ENCODE results near the gene TMC1.

DNA sequence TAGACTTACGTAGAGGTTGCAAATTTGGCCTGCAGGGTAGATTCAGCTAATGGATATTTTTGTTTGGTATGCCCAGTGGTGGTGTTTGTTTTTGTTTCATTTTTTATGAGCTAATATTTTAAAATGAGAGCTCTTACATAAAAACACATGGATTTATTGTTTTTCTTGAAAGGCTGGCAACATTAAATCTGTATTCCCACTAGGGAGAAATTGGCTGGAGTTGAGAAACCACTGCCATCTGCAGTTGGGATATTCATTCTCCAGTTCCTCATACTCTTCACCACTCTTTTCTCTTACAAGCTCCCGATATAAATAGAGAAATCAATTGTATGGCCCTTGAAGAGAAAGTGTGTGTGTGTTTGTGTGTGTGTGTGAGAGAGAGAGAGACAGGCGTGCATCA, 288.2 kb downstream of the TMC1 start:
- TF ChIP-seq POLR2A (IDR thresholded peaks at IDR 0.05; ENCODE audit: low read depth, low read length) (no peak), TAF1 (IDR thresholded peaks at IDR 0.05; ENCODE audit: borderline replicate concordance, low read depth, low read length) (no peak), POLR2AphosphoS5 (IDR thresholded peaks at IDR 0.05; ENCODE audit: low read depth, low read length) (no peak)

All from GM12892 (cell line).